Measurements from ENCODE around the gene NDUFV2.
"Not testable (repeated sequence)": the region's sequence is repeated elsewhere in the genome, so short reads cannot be mapped to it uniquely, and the experiment has no call there.

The NDUFV2 gene

DNA sequence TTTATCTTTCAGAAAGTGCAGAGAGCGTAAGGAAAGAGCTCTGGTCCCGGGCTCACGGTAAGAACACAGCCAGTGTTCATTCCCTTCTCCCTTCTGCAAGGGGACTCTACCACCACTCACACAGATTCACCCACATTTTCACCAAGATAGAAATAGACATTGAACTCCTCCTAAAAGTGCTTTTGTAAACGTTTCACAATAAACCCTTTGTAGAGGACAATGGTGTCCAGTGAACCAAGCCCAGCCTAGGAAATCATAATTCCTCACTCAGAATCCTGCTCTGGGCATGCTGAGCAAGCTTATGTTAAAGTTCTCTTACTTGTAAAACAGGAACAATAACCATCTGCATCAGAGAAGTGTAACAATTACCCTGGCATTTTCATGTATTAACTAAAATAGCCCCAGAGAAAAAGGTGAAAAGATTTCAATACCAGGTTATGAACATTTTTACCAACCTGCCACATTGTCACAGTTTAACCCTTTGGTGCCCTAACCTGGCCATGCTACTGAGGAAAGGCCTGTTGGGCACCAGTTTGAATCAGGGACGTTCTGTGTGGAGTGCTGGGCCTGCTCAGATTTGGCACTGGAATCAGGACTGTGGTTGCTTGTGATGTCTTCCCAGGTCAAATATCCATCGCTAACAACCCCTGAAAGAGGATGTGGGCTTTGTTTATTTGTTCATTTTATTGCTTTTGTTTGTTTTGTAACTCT, 22.5 kb upstream of the NDUFV2 start:
- TF ChIP-seq CTCF (IDR thresholded peaks at IDR 0.05; ENCODE audit: extremely low read depth, missing control alignments): no peak
- no peak for DNase-seq (ENCODE audit: low spot score)

DNA sequence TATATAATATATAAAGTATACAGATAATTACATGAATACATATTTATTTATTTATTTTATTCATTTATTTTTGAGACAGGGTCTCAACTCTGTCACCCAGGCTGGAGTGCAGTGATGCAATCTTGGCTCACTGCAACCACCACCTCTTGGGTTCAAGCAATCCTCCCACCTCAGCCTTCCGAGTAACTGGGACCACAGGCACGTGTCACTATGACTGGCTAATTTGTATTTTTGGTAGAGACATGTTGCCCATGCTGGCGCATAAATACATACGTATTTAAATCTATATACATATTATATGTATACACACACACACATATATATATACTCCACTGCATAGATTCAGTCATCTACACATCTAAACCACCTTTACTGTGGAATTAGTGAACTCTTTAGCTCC, 20.6 kb upstream of the NDUFV2 start:
- no peak for TF ChIP-seq CTCF (IDR thresholded peaks at IDR 0.05; ENCODE audit: extremely low read depth, missing control alignments)
- no peak for DNase-seq (ENCODE audit: low spot score)

DNA sequence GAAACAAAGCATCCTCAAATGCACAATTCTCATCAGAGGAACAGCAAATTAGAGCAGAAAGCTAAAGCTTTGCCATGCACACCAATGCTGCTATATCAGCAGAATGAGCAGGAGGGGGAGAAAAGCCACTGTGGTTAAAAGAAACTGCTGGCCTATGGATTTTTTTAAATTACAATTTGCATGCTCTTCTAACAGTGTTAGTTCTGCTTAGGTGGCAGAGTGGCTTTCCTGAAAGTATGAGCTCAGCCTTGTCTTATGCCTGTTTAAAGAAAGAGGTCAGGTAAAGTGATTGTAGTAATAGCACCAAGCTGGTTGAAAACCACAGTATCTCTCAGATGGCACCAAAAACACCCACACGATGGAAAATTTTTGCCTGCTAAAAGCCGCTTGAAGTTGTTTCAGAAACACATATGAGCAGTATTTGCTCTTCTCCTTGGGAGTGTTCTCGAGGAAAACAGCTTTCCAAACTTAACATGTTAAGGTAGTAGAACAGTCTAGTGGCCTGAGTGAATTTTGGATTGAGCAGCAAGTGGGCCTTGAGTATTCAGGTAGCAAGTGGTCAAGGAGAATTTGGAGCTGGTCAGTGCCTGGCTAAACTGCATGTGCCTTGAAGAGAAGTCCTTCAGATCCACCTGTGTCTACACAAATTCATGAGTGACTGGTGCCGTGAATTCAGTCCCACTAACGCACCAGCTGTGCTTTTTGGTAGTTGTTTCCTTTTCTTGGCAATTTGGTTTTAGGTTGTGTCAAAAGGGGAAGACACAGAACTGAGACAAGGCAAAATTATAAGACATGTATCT, 19.6 kb upstream of the NDUFV2 start:
- TF ChIP-seq CTCF (IDR thresholded peaks at IDR 0.05; ENCODE audit: extremely low read depth, missing control alignments): no peak
- DNase-seq (ENCODE audit: low spot score): peak; percentile 26

DNA sequence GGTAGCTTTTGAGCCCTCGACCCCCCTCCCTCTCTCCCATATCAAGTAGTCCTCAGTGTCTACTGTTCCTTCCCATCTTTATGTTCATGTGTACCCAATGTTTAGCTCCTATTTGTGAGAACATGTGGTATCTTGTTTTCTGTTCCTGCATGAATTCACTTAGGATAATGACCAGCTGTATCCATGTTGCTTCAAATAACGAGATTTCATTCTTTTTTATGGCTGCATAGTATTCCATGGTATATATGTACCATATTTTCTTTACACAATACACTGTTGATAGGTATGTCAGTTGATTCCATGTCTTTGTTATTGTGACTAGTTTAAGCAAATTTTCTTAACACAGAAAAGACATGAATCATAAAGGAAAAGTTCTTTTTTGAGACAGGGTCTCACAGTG, 16.5 kb upstream of the NDUFV2 start:
- DNase-seq (ENCODE audit: low spot score): no peak

GRCh38 chr18:9086624-9087023, 15.9 kb upstream of the NDUFV2 start:
- no peak for DNase-seq (ENCODE audit: low spot score)

More for the DNA sequence above, 16.5 kb upstream of the NDUFV2 start:
- TF ChIP-seq CTCF (IDR thresholded peaks at IDR 0.05; ENCODE audit: extremely low read depth, missing control alignments): no peak

DNA sequence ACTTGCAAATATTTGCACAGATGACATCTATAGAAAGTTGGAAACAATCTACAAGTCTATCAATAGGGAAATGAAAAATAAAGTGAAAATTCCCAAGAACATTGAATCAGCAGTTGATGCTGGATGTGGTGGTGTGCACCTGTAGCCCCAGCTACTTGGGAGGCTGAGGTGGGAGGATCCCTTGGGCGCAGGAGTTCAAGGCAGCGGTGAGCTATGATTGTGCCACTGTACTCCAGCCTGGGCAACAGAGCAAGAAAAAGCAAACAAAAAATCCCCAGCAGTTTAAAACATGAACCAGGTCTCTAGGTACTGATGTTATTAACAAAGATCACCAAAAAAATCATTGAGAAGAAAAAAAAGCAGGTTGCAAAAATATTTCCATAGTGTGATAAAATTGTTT, 15.4 kb upstream of the NDUFV2 start:
- TF ChIP-seq CTCF (IDR thresholded peaks at IDR 0.05; ENCODE audit: extremely low read depth, missing control alignments): no peak
- no peak for DNase-seq (ENCODE audit: low spot score)

More at GRCh38 chr18:9086624-9087023, 15.9 kb upstream of the NDUFV2 start:
- no peak for TF ChIP-seq CTCF (IDR thresholded peaks at IDR 0.05; ENCODE audit: extremely low read depth, missing control alignments)

GRCh38 chr18:9088252-9088651, 14.2 kb upstream of the NDUFV2 start:
- no peak for DNase-seq (ENCODE audit: low spot score)

DNA sequence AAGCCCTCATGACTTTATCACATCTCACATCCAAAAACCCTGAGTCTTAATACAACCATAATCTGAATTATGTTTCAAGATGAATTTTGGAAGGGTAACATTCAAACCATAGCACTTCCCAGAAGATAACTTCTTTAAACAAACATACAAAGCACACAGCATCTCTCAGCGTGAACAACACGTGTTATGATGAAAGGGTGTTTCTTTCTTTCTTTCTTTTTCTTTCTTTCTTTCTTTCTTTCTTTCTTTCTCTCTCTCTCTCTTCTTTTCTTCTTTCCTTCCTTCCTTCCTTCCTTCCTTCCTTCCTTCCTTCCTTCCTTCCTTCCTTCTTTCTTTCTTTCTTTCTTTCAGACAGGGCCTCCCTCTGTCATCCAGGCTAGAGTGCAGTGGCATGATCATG, 13.8 kb upstream of the NDUFV2 start:
- not testable (repeated sequence) for DNase-seq (ENCODE audit: low spot score)

More at GRCh38 chr18:9088252-9088651, 14.2 kb upstream of the NDUFV2 start:
- no peak for TF ChIP-seq CTCF (IDR thresholded peaks at IDR 0.05; ENCODE audit: extremely low read depth, missing control alignments)

Data from GM20000 (cell line).